Activated CD4-positive, alpha-beta T cell treated with anti-CD3 and anti-CD28 coated beads, Interleukin-10, Interleukin-2, amounts not matched to agents 100 ng/mL and 50 ng/mL, durations not matched to agents 16 hours and 8 hours (primary cell): ENCODE data around the gene RBM45.
A peak's percentile ranks its signal among the peaks of the same experiment; 100 is the strongest.
"Not testable (repeated sequence)": the region's sequence is repeated elsewhere in the genome, so short reads cannot be mapped to it uniquely, and the experiment has no call there.

Experiments used
- DNase-seq: peaks from one replicate; pipeline ENCODE4 v3.0.0-alpha.2; 2020

The RBM45 gene

DNA sequence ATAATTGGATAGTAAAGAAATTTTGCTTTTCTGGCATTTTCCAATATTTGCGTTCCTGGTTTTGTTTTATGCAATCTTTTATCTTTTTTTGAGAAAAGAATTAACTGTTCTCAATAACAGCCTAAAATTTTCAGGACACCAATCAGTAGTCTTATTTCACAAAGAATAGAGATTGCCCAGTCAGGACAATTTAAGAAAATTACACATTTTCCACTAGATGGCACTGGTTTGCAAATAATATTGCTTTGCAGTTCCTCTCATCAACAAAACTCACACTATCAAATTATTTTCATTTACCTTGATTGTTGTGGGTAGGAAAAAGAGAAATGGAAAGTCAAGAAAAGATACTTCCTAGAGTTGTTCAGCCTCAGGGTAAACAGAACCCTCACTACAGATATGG is 2.4 kb upstream of the RBM45 start:
- DNase-seq: peak; percentile 61

DNA sequence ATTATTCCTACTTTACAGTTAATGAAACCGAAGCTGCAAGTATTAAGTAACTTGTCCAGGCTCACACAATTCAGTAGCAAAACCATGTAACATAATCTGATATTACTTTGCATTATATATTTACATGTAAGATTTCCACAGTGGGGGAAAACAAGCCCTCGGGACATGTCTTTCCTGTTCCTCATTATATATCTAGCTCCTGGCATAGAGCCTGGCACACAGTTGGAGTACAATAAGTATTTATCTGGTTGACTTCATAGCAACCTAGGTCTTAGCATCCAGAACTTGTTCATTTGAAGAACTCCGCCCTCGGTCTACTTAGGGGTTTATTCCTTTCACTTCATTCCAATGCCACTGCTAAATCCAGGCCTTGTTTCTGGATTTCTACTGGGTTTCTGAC is 1.6 kb upstream of the RBM45 start:
- no peak for DNase-seq

DNA sequence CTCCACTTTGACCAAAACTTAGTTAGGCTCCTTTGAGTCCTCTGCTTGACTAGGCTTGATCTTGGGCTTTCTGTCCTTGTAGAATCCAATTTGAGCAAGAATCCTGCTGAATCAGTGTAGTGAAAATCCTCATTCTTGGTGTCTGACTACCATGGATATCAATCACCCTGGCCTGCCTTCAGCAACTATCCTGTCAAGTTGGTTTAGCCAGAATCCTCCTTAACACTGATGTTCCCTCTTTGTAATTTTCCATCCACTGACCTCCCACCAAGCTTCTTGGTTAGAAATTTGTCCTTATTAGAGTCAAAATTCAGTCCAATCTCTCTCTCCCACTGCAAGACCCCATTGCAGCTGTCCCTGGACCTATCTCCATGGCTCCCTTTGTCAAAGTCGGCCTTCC is 494 bp upstream of the RBM45 start:
- DNase-seq: no peak

DNA sequence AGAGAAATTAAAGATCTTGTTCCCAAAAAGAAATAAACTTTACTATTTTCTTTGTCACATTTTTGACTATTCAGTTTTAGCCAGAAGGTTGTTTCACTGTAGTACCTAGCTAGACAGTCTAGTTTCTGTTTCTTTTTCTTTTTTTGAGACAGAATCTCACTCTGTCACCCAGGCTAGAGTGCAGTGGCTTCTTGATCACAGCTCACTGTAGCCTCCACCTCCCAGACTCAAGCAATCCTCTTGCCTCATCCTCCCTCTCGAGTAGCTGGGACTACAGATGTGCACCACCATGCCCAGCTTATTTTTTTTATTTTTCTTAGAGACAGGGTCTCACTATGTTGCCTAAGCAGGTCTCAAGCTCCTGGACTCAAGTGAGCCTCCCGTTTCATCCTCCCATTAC is 2.2 kb downstream of the RBM45 start:
- DNase-seq: peak; percentile 11

DNA sequence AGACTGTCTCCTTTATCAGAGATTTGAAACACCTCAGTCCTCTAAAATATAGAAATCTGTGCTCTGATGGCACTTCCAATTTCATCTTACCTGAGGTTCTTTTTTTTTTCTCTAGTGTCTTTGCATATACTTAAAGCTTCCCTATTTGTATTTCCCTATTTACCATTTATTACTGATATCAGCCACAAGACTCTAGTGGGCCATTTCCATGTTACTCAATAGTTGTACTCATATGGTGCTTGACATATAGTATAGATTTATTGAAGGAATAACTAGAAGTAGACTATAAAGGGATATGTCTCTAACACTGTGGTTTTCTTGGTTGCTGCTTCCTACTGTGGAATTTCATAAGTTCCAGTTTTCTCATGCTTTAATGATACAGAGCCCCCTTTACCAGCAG is 3.0 kb downstream of the RBM45 start:
- no peak for DNase-seq

DNA sequence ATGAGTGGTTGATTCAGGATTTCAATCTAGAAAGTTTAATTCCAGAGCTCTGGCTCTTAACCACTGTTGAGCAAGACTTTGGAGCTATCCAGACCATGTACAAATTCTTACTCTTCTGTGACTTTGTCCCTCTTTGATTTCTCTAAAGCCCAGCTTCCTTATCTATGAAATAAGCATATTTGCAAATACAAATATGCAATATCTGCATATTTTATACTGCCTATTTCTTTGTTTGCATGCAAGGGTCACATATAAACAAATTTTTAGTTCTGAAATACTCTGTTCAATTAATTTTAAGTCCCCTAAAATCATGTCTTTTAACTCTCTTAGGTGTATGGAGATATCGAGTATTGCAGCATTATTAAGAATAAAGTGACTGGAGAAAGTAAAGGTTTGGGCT is 5.5 kb downstream of the RBM45 start:
- no peak for DNase-seq

DNA sequence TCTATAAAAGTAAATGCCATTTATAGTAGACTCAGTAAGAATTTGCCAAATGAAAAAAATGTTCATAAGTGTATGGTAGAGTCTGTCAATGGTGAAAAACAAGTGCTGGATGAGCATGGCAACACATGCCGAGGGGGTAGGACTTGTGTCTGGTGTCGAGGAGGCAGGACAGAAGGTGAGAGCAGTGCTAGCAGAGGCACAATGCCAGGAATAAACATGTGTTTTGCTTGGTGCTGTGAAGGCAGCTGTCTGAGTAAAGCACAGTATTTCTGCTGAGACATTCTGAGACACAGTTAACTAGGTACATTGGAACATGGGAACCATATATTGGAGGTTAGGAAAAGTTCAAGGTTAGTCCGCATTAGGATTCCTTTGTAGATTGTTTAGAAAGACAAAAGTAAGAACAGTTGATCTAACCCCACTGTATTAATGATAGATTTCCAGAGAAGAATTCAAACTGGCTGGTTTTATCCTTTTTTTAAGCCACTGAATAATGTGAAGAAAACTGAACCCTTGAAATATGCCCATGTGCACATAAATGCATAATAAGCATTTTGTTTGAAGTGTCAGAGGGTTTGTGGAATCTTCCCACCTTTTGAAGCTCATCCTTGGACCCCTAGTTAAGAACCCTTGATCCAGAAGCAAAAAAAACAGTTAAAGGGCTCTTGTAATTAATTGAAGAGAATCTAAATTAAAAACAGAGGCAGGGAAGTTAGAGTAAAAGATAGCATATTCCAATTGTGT is 7.1 kb downstream of the RBM45 start:
- DNase-seq: no peak

DNA sequence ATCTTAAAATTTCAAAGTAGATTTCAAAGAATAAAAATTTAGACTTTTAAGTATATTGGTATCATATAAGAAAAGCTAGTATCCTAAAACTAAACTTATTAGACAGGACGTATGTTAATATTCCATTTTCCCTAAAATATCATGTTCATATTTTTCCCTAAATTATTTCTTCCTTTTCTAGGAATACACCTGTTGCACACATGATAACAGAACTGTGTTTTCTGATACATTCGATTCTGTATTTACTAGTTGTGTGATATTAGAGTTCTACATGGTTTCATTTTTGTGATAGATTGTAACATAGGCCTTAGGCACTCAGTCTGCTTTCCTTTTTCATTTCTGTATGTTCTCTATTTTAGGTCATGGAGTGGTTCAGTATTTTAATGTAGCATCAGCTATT is 10.9 kb downstream of the RBM45 start:
- no peak for DNase-seq

DNA sequence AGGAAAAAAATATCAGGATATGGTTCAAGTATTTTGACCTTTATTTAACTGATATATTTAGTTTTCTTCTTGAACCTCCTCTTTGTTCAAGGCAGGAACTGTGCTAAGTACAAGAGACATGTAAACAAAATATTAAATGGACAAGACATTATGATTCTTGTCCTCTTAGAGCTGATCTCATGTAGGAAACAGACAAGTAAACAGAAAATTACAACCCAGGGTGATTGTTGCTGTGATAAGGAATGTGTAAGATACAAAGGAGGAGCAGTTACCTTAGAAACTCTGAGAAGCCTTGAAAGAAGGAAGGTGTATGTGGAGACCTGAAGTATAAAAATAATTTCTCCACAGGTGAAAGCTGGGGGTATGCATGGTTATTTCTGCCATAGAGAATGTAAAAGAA is 12.9 kb downstream of the RBM45 start:
- no peak for DNase-seq

DNA sequence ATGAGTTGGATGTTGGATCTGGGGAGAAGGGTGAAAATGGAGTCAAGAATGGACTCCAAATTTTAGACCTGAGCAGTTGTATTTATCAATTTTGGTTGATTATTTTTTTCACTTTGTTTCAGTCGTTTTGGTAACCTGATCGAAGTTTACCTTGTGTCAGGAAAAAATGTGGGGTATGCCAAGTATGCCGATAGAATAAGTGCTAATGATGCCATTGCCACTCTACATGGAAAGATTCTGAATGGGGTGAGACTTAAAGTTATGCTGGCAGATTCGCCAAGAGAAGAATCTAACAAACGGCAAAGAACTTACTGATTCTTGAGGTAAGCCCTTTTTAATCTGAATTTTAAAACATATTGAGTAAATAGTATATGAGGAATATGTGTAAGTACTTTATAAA is 13.6 kb downstream of the RBM45 start:
- no peak for DNase-seq

DNA sequence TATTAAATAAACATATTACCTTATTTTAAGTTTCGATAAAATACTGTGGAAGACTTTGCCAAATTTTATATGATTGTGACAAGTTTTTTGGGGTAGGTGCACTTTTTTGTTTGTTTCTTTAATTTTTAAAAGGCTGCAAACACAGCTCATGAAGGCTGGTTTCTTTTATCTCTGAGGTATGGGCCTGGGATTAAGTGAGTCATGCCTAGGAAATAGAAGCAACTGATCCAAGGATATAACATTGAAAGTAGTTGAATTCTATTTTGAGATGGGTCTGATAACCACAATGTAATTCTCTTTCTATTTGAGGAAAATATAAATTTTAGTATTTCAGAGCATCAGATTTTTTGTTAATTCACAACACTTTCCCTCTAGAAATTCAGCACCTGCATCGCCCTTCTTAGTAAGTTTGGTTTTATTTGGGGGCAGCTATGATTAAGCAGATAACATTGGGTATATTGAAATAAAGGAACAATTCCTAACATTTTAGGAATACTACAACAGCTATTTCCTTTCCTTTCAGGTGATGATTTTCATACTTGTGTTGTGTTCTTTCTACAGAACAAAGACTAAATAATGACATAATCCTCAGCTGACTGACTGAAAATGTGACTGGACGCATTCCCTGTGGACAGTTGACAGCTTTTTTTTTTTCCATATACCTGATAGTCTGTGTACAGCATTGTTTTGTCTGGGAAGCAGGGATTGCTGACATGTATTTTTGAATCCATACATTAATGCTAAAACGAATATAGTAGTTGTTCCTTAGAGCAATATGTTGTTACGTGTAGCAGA is 16.8 kb downstream of the RBM45 start:
- no peak for DNase-seq

DNA sequence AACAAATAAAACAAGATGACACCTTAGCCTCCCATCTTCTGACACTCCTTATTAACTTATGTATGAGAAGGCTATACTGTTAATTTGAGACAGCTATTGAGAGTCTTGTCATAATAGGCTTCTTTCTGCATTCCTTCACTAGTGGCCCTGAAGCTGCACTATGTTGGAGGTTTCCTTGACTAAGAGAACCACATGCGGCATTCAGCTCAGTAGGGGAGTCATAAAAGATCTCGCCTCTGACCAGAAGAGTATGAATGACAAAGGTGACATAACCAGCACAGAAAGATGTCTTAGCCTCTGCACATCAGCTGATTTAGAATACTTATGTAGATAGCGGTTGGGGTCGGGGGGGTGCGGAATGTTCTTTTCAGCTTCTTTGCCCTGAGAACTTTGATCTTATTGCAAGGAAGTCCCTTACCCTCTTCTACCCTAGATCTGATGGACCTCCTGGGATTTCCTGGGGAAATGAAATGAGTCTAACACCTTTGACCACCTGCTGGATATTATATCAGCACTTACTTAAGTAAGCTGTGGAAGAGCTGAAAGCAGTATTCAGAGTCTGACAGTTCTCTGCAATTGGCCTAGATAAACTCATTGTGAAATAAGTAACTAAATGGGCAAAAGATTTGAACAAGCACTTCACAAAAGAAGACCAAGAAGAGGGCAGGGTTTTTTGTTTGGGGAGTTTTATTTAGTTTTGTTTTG is 24.2 kb downstream of the RBM45 start:
- DNase-seq: no peak

DNA sequence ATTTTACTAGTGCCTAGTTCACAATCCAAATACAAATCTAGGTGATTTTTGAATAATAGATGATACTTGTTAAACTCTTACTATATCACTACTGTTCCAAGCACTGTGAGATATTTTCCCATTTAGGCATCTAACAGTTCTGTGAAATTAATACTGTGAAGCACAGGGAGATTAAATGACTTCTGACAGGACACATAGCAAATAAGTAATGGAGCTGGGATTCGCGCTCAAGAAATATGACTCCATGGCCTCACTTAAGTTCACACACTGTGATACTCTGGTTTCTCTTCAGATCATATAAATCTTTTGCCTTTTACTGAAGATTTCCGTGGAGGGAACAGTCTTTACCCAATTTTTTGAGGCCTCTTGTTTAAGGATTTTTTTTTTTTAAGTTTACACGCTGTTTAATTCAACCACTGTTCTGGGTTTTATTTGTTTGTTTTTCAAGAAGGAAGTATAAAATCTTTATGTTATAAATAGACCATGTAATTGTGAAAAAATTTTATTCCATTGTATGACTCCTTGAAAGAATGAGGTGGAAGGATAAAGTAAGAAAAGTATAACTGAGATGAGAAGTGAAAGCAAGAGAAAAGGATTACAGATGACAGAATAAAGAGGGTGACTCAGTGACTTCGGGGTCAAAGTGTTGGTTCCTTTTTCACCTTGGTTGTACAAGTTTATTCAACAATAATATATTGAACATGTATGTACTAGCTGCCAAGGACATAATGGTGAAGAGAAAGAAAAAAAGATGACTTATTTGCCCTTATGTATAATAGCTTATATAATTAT is 30.2 kb downstream of the RBM45 start:
- DNase-seq: no peak

DNA sequence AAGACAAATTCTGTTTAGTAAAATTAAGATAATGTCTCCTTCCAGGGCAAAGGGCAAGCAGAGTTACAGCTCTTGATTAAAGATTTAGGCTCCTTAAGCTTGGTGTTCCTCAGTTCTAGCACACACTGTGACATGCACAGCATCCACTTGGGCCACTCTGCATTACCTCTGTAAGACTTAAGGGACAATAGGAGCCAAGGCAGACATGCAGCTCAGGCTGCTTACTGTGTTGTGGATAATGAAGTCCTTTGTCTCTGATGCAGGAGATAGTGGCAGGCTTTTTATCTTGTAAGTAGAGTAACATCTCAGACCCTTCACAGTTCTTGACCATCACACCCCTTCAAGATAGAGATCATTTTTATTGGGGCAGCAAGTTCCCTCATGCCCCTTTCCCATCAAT is 31.2 kb downstream of the RBM45 start:
- no peak for DNase-seq

DNA sequence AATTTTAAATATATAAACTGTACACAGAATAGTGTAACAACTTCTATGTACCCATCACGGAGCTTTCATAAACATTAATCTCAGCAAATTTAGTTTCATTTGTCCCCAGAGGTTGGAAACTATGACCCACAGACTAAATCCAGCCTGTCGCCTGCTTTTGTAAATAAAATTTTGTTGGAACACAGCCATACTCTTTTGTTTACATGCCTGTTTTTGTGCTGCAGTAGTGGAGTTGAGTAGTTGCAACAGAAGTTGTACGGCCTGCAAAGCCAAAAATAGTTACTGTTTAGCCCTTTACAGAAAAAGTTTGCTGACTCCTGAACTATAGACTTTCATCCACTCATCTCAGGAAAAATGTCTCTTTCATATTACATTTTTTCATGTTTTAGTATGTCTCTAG is 39.8 kb downstream of the RBM45 start:
- no peak for DNase-seq

DNA sequence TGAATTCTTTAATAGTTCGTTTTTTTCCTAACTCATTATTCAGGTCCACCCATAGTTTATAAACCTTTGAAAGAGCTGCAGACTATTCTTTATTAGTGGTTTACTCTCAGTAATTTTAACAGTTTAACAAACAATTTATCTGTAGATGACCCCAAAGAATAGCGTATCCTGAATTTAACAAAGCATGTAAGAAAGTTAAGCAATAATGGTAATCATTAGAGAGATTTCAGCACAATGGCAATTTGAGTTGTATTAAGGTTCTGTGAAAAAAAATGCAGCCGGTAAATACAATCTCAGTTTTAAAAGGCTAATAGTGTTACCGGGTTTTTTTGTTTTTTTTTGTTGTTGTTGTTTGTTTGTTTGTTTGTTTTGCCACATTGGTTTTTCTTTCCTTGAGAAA is 40.3 kb downstream of the RBM45 start:
- no peak for DNase-seq

DNA sequence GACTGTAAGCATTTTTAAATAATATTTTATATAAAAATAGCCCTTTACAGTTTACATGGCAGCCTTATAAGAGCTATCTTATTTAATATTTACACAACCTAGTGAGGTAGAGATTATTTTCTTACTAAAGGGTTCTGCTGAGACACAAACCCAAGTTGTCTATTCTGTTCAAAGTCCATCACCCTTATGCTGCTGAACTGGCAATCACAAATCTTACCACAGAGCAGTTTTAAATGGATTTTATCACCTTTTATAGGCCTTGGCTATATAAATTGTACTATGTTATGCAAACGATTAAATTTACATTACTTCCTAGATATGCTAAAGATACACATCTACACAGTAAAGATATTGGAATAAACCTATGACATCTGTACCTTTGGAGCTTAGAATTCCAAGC is 40.7 kb downstream of the RBM45 start:
- DNase-seq: no peak

DNA sequence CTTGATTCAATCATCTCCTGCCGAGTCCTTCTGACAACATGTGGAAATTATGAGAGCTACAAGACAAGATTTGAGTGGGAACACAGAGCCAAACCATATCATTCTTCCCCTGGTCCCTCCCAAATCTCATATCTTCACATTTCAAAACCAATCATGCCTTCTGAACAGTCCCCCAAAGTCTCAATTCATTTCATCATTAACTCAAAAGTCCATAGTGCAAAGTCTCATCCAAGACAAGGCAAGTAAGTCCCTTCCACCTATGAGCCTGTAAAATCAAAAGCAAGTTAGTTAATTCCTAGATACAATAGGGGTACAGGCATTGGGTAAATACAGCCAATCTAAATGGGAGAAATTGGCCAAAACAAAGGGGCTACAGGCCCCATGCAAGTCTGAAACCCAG is 41.6 kb downstream of the RBM45 start:
- DNase-seq: not testable (repeated sequence)

DNA sequence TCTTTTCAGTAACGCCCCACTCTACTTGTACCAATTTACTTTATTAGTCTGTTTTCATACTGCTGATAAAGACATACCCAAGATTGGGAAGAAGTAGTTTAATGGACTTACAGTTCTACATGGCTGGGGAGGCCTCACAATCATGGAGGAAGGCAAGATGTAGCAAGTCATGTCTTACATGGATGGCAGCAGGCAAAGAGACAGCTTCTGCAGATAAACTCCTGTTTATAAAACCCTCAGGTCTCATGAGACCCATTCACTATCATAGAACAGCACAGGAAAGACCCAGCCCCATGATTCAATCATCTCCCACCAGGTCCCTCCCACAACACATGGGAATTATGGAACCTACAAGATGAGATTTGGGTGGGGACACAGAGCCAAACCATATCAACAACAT is 43.3 kb downstream of the RBM45 start:
- no peak for DNase-seq

DNA sequence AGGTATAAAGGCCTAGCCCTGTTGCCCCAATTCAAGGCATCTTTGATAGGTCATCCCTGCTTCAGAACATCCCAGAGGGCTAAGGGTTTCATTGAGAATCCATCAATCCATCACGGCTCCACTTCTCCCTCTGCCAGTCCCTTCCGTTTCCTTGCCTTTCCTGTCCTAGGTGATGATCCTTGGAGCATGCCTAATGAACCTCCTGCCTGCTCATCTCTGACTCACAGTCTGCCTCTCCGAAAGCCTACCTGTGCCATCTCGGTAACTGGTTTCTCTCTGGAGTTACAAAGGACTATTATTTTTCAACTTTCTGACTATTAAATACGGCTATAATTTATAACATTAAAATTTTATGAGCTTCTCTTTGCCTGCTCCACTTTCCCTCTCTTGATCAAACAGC is 45.3 kb downstream of the RBM45 start:
- no peak for DNase-seq

DNA sequence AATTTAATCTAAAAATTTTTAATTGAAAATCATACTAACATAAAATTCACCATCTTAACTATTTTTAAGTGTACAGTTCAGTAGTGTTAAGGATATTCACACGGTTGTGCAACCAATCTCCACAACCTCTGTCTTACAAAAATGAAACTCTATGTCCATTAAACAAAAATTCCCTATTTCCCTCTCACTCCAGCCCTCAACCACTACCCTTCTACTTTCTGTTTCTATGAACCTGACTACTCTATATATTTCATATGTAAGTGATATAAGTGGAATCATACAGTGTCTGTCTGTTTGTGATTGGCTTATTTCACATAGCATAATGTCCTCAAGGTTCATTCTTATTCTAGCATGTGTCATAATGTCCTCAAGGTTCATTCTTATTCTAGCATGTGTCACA is 47.7 kb downstream of the RBM45 start:
- no peak for DNase-seq

DNA sequence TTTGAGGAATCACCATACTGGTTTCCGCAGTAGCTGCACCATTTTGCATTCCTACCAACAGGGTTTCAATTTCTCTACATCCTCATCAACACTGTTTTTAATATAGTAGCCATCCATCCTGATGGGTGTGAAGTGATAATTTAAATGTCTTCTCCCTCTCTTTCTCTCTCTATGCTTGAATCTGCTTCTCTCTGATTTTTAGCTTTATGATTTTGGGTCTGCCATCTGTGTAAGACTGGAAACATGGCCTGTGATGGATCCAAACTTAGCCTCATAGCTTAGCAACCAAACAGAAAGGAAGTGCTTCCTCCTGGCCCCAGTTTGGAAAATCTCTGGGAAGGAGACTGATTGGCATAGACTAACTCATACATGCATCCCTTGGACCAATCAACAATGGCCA is 48.4 kb downstream of the RBM45 start:
- no peak for DNase-seq

DNA sequence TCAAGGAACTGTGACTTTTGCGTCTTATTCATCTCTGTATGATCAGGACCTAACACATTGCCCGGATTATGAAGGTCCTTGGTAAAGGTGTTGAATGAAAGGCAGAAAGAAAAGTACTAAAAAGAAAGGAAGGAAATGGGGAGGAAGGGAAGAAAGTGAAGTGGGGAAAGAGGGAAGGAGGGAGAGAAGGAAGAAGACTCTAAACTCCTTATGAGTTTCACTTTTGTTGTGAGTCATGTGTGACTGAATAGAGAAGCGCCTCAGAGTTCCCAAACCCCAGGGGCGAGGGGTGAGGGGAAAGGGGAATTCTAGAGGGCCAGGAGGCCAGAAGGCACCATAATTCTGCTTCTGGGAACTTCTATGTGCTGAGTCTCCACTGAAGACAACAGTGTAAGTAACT is 51.2 kb downstream of the RBM45 start:
- peak; percentile 2 for DNase-seq
